HG02623 (cell line): ENCODE data around the gene TBC1D22A.

Experiments used
- ATAC-seq: cut with Tn5 transposase; IDR thresholded peaks from one replicate; pipeline ENCODE4 v1.9.1; 2021; ENCODE audit warnings: moderate library complexity; ENCODE audit not compliant: unreplicated experiment

TBC1D22A gene

DNA sequence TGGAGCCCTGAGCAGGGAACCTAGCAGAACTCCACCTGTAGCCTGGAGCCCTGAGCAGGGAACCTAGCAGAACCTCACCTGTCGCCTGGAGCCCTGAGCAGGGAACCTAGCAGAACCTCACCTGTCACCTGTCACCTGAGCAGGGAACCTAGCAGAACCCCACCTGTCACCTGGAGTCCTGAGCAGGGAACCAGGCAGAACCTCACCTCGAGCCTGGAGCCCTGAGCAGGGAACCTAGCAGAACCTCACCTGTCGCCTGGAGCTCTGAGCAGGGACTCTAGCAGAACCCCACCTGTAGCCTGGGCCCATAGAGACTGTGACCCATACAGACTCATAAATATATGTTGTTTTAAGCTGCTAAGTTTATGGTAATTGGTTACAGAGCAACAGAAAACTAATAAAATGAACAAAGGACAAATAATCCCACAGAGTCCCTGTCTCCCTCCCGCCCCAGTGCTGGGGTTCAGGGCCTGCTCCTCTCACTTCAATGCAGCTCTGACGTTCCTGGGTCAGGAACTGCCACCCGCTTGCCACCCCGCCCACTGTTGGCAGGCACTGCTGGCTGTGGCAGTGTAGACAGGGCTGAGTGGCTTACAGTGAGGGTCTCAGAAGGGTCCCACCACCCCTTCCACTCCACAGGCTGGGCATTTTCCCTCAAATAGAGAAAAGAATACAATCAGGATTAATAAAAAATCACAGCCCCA, 259.1 kb downstream of the TBC1D22A start:
- ATAC-seq: no peak

DNA sequence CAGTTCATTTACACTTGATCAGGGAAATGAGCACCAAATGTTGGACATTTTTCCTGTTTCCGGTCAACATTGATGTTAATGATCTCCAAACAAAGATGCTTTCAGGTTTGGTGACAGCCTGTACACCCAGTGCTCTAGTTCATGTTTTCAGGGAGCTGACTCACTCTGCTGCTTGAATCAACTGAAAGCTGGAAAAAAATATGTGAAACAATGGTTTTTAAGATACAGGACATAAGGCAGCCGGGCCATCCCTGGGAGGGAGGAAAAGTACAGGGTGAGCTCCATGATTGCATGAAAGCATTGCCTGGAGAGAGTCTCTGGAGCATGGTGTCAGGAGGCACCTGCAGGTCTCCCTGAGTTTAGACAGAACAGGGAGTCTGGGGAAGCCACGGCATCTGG, 259.6 kb downstream of the TBC1D22A start:
- ATAC-seq: no peak

DNA sequence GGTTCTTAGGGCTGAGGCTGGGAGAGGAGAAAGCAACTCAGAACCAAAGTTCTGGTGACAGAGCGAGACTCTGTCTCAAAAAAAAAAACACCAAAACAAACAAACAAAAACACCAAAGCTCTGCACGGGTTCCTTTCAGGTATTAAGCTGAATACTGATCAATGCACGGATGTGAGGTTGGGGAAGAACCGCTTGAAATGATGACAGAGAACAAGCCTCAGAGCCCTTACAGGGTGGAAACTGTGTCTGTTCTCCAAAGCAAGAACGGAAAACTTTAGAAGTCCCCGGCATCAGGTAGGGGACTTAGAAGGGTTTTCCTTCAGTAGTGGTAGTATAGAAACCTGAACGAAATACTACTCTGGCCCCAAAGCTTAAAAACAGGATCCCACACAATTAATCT, 260.0 kb downstream of the TBC1D22A start:
- no peak for ATAC-seq

DNA sequence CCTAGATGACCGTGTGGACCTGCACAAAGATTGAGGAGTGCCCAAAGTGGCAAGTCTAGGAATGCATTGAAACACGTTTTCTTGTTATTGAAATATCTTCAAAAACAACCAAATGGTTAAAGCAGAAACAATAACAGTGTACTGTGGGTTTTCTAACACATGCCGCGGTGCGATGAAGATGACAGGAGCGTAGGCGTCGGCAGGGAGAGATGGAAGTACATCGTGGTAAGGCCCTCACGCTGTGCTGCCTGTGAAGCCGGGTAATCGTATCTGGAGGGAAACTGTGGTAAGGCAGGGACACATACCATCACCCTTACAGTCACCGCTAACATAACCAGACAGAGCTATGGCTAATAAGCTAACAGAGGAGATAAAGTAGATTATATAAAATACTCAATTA, 261.4 kb downstream of the TBC1D22A start:
- ATAC-seq: no peak

DNA sequence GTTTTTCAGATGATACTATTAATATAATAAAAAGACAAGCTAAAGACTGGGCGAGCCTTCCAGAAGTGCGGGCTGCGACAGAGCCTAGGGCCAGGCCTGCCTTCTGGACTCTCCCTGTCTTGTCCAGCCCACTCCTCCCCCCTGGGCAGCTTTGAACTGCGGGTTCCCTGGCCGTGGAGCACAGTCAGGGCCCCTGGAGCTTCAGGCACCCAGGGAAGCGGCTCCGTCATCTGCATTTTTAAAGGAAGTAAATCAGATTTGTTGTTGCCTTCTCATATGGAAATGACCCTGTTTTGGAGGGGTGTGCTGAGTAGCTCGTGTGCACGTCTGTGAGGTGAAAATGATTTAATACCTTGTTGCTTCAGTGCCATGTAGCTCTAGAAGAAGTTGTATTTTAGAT, 265.3 kb downstream of the TBC1D22A start:
- ATAC-seq: no peak

DNA sequence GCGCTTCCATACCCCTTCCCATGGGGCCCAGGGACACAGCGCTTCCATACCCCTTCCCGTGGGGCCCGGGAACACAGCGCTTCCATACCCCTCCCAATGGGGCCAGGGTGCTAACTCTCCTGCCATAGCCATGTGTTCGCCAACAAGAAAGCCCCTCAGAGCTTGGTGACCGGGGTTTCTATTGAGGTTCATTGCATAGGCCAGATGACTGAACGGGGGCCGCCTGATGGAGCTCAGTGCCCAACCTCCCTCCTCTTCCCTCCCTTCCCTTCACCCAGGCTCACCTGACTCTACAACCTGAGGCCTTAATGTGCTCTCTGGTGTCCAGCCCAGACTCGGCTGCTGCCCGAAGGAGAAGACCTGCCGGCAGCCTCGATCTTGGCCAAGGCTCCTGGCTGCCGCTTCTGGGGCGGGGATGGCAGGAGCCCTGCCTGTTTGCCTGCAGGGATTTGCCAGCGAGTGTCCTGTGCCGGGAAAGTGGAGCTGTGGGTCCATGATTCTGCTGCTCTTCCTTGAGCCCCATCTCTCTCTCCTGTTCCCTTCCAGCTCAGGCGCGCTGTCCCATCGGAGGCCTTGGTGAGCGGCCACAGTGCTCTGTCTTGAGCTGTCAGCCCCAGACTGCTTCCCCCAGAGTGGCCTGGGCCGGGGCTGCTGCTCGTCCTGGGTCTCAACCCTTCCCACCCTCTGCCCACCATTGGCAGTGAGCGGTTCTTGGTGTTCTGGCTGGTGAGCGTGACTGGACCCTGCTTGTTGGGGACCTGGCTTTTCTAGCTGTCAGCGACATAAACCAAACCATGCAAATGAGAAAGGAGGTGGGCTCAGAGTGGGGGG, 267.0 kb downstream of the TBC1D22A start:
- no peak for ATAC-seq

DNA sequence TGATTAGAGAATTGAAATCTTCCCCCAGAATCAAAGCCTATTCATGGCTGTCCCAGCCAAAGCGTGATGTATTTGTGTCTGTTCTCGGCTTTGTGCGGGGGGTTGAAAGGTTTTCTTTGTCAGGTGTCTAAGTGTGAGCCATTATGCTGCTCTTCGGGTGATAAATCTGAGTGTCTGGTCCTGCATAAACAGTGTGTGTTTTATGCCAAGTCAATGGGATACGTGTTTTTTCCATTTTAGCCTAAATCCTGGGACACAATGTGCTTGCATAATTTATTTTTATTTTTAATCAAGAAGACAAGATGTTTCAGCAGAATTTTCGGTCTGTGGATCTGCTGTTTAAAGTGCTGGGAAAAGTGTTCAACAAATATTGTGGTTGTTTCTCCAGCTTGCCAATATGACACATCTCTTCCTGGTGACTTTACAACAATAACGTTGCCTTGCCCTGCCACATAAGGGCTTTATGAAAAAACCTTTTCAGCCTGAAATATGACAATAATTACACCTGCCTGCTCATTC, 267.8 kb downstream of the TBC1D22A start:
- ATAC-seq: no peak

DNA sequence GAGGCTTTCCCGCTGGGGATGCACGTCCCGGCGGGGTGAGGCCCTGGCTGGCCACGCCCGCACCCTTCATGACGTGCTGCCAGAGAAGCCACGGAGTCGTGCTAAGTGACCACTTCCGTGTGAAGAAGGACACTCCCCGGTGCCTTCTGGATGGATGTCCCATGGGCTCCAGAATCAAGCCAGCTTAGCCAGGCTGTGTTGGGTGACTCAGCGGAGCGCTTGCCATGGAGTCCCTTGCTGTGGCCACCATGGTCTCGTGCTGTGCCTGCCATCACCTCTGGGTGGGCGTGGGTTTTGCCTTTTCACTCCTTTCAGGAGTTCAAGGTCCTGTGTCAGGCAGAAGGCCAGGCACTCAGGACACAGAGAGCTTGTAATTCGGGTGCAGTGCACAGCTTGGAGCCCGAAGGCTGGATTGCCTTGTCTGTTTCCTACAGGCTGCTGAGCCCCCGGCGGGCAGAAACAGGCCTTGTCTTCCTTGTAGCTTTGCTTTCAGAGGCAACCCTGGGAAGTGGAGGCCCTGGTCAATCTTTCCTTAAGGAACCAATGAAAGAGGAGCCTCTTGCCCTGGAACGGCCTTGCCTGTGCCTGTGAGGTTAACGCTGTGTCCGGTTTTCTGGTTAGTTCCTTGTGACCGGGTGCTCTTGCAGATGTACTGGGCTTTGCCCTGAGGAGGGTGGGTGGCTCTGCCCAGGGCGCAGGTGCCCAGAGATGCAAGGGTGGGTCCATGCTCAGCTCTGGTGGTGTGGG, 268.6 kb downstream of the TBC1D22A start:
- ATAC-seq: no peak

DNA sequence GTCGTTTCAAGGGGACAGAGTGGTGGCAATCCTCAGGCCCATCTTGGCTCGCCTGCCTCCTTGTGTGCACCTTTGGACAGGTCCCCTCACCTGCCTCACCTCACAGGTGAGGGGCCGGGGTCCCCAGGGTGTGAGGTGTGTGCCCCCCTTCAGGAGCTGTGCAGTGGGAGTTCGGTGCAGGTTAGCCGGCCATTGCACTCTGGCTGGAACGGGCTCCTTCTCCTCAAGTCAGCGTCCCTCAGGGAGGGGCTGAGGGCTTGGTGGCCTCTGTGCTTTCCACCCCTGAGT, 269.1 kb downstream of the TBC1D22A start:
- ATAC-seq: no peak

DNA sequence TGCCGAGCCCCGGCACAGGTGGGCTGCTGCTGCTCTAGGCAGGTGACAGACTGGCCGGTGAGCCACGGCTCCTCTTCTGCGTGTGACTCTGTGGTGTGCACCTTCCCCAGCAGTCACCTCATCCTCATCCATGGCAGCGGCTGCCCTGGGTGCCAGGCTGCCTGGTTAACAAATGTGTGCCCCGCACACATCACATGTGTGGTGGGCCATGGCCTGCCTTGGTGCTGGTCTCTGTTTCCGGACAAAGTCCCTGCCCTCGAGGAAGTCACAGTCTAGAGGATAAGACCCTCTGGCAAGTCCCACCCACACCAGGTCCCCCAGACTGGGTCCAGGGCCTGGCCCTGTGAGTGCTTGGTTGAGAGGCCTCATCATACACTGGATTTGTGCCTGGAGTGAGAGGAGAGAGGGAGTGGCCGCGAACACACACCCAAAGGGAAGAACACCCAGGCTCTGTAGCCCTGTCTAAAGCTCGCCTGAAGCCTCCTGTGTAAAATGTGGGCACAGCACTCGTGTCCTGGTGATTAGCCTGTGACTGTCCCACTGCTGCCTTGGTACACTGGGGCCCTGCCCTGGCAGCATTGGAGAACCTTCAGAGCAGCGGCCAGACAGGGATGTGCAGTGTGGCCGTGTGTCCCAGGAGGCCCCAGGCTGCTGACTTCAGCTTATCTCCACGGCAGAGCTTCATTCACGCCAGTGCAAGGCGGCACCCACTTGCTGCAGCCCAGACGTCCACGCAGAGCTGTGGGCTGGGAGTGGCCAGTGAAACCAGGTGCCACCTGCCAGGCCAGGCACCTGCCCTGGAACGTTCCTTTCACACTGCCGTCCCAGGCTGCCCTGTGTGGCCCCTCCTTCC, 269.9 kb downstream of the TBC1D22A start:
- ATAC-seq: no peak

DNA sequence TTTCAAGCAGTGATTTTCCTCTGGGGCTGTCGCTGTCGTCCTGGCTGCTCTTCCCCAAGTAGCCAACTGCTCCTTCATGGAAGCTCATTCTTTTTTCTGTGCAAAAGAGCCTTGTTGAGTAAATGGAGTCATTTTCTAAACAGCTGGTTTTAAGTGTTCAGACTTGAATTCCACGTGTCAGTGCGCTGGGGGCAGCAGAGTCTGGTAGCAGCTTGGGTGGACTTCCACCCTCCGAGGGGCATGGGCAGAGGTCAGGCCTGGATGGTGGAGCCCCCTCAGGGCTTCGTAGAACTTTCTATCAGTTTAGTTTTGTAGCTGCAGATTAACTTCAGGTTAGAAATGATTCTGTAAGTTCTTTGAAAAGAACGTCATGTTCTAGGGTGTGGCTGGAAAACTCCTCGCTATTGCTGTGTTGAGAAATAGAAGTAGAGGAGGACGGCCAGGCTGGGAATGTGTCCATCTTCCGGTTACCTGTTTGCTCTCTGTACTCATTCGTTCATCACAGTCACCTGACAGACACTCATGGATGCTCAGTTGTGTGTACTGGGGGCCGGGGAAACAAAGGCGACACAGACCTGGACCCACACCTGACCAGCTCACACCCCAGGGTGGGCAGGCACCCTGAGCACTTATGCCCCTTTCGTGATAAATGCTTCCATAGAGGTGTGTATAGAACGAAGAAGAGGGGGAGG, 270.7 kb downstream of the TBC1D22A start:
- no peak for ATAC-seq

DNA sequence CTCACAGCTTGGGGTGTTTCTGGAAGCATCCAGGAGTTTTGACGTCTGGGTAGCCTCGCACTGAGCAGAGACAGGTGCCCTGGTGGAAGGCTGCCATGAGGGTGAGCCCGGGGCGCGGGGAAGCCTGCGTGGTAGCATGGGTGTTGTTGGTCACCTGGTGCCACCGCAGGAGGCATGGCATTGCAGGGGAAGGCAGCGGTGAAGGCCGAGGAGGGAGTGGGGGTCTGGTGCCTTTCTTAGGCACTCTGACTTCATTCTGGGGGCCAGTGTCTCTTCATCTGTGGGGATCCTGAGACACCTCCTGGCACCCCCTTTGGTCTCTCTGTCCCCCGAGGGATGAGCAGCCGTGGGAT, 271.2 kb downstream of the TBC1D22A start:
- no peak for ATAC-seq

DNA sequence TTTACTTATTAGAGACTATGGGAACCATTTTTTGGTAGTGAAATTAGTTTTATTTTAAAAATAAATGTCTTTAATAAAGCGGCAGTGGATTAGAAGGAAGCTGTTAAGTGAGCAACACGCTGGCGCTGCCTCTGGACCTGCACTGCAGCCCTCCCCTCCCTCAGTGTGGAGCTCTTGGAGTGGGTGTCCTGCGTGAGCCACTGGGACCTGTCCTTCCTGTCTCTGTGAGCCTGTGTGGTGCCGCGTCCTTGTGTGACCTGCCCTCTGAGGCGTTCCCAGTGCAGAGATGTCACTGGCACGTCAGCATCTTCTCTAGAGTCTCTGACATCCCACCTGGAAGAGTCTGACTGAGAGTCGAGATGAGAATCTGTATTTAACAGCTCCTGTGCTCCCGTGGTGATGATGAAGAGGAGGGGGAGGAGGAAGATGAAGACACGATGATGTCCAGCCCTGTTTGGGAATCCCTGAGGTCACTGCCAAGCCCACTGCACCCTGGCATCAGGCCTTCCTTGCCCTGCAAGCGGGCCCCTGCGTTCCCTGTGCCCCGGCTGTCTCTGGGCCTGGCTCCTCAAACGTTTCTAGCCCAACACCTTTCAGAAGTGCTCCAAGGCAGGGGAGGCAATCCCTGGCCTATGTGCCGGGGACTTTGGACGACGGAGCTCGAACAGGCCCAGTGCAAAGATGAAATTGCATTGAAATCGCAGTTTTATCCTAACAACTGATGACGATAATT, 271.8 kb downstream of the TBC1D22A start:
- no peak for ATAC-seq

DNA sequence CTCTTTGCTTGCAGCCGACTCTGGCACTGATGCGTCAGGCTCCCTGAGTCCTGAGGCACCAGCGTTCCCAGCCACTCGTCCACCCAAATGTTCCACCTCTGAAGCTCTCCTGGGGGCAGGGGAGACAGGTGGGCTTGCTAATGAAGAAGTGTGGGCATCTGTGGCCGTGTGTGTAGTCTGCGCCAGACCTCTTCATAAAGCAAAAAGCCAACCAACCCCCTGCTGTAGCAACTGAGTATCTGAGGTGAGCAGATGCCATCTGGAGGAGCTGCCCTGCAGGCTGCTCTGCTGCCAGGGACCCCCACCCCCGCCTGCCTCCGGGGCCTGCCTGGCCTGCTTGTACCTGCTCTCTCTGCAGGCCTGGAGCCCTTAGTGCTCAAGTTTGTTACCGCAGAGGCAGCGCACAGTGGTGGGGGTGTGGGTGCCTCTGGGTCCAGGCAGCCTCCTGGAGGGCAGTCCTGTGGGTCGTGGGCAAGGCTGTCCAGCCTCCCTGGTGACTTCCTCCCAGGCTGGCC, 272.5 kb downstream of the TBC1D22A start:
- ATAC-seq: no peak

DNA sequence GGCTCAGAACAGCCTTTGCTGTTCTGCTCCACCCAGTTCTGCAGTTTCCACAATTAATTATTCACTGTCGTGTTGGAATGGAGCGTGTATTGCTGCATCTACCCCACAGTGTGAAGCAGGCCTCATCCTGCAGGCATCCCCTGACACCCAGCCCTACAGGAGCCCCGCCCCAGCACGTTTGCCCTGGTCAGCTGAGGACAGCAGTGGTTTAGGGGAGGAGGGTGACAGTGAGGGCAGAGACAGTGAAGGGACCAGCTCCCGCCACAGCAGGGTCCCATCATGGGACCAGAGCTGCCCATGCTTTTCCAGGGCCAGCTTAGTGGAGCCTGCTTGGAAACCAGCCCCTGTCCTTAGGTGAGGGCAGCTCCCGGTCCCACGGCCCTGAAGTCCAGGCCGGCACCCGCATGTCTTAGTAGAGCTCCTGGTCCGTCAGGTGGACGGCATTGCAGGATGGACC, 273.0 kb downstream of the TBC1D22A start:
- ATAC-seq: no peak

DNA sequence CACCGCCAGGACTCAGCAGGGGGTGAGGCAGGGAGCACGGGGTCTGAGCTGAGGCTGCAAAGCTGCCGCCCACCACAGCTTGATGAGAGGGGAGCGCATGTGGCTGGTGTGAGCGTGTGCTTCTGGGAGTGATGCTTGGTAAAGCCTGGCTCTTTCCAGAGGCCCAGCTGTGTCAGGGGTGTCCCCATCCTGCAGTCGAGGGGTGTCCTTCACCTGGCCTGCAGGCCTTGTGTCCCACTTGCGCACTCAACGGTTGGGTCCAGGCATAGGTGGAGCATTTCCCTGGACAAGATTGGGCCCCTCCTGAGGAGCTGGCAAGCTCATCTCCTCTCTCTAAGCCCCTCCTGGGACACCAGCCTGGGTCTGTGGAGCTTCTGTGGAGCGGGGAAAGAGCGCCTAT, 273.9 kb downstream of the TBC1D22A start:
- no peak for ATAC-seq

DNA sequence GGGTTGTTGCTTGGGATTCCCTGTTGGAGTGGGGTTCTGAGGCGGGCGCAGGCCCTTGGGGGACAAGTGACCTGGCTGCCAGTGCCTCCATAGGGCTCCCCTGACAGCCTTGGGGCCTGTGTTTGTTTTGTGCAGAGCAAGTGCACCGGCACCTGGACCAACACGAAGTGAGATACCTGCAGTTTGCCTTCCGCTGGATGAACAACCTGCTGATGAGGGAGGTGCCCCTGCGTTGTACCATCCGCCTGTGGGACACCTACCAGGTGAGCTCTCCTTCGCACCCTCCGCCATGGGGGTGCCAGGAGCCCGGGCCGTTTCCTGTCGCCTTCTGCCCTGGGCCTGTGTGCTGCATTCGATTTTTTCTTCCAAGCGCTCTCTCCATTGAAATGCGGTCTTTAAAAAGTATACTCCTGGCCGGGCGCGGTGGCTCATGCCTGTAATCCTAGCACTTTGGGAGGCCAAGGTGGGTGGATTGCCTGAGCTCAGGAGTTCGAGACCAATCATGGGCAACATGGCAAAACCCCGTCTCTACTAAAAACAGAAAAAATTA, 274.6 kb downstream of the TBC1D22A start:
- no peak for ATAC-seq

DNA sequence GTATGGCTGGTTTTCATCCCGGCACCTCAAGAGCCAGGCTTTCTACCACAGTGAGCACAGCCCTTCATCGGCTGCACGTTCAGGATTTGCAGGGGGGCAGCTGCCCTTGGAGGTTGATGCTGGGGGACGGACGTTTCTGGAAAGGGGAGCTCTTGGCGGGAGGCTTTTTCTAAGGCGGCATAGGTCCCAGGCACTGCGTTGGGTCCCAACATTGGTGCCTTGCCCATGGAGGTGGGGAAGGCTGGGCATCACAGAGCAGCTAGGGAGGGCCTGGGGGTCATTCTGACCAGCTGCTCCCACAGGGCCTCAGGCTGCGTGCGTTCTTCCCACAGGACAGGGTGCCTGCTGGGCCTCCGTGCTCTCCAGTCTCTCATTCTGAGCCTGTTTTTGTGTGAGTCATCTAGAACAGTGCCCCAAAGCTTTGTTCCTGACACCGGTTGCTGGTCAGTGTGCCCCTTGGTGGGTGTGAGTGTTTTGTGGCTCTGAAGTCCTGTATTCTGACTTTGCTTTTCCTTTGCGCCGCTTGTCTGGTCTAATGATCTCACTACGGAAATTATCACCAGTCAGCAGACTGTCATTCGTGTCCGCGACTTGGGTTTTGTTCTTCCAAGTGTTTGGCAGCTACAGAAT, 275.9 kb downstream of the TBC1D22A start:
- ATAC-seq: no peak

DNA sequence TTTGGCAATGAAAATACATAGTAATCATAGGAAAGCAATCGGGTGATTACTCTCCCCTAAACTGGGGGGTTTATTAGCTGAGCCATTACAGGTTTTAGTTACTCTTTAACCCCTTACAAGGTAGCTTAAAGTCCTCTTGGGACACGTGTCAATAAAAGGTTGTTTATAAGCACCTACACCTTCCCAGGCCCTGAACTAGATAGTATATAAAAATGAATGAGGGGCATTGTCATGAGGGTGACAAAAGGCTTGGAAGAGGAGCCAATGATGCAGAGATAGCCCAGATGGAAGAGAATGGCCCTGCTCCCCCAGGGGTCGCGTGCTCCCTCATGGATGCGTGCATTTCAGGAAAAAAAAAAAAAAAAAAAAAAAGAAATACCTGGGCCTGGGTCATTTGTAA, 276.9 kb downstream of the TBC1D22A start:
- ATAC-seq: no peak
